RKO (cell line): Measurements from ENCODE around the gene PPP1R9B.

Experiments
- DNase-seq: peaks from one replicate; pipeline ENCODE4 v3.0.0-alpha.2; 2016; ENCODE audit warnings: low spot score

PPP1R9B gene

DNA sequence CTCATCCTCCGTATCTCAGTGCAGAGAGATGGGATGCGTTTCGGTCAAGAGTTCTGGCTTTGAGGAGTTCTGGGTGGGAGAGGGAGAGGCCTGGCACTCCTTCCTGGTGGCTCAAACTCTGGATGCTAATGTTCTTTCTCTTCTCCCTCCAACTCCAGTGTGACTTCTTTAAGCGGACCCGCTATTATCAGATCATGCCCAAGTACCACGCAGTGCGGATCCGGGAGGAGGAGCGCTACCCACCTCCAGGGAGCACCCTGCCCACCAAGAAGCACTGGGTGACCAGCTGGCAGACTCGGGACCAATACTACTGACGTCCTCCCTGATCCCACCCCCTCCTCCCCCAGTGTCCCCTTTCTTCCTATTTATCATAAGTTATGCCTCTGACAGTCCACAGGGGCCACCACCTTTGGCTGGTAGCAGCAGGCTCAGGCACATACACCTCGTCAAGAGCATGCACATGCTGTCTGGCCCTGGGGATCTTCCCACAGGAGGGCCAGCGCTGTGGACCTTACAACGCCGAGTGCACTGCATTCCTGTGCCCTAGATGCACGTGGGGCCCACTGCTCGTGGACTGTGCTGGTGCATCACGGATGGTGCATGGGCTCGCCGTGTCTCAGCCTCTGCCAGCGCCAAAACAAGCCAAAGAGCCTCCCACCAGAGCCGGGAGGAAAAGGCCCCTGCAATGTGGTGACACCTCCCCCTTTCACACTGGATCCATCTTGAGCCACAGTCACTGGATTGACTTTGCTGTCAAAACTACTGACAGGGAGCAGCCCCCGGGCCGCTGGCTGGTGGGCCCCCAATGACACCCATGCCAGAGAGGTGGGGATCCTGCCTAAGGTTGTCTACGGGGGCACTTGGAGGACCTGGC lies 61.3 kb downstream of the PPP1R9B start:
- no peak for DNase-seq

DNA sequence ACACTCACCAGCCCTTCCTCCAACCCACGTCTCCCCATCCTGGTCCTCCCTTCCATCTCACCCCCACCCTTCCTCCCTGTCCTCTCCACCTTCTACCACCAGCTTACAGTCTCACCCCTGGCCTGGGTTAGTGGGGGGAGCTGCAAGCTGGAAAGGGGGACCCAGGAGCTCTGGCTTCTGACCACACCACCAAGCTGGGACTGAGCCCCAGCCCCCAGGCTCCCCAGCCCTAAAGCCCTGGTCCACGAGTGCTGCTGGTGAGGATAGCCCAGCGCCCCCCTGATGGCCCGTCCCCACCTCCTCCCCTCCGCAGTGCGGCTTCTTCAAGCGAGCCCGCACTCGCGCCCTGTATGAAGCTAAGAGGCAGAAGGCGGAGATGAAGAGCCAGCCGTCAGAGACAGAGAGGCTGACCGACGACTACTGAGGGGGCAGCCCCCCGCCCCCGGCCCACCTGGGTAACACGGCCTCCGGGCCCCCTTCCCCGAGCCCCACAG lies 62.5 kb downstream of the PPP1R9B start:
- DNase-seq = no peak

DNA sequence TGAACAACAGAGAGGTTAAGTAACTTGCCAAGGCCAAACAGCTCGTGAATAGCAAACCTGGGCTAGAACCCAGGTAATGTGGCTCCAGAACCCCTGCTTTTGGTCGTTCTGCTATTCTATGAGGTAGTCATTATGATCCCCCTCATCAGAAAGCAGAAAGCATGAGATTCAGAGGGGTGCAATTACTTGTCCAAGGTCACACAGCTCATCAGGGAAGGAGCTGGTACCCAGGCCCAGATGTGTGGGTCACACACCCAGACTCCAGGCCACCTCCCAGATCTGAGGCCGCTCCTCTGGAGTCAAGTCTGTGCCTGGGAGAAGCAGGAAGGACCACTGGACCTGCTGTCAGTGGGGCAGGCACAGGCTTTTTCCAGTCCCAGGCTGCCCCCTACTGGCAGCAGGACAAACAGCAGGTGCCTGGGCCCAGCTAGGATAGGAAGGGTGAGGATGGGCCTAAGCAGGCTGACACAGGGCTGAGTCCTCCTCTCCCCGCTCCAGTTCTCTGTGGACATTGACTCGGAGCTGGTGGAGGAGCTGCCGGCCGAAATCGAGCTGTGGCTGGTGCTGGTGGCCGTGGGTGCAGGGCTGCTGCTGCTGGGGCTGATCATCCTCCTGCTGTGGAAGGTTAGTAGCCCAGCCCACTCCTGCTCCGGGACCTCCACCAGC lies 63.1 kb downstream of the PPP1R9B start:
- DNase-seq = peak; percentile 84
